Uterus (tissue), 4 donors: ENCODE results near the gene MOG. TPM values are rescaled to one million over a fixed set of nuclear protein-coding genes. Genes with fewer than 3 reads are reported as not detected.

Experiments
- DNase-seq, 2 donors: peaks; one replicate each; pipeline ENCODE4 v3.0.0-alpha.2; 2019 to 2020
- H3K27ac ChIP-seq, 2 donors: fragments of 200-600 bp; sonication (generic); 1 replicate in 1 of 2; 2 replicates in 1 of 2; pipeline ENCODE4 v1.5.1; 2016 to 2018
- H3K27me3 ChIP-seq, 2 donors: fragments of 200-600 bp; sonication (generic); one replicate each; pipeline ENCODE4 v1.5.1; 2018 to 2019; ENCODE audit warnings: control low read depth in 1 of 2
- H3K36me3 ChIP-seq, 2 donors: fragments of 200-600 bp; sonication (generic); one replicate each; pipeline ENCODE4 v1.5.1; 2019; ENCODE audit warnings: control low read depth in 1 of 2
- H3K4me1 ChIP-seq, 2 donors: fragments of 200-600 bp; sonication (generic); one replicate each; pipeline ENCODE4 v1.5.1; 2018 to 2019; ENCODE audit warnings: control low read depth in 1 of 2
- H3K4me3 ChIP-seq, 2 donors: fragments of 200-600 bp; sonication (generic); 1 replicate in 1 of 2; 2 replicates in 1 of 2; pipeline ENCODE4 v1.5.1; 2018 to 2019; ENCODE audit warnings: mild to moderate bottlenecking in 1 of 2
- H3K9me3 ChIP-seq, 2 donors: fragments of 200-600 bp; sonication (generic); one replicate each; pipeline ENCODE4 v1.5.1; 2019; ENCODE audit warnings: control low read depth in 1 of 2
- POLR2A ChIP-seq, 2 donors: fragments of 450-650 bp; IDR thresholded peaks; one replicate each; pipeline ENCODE4 v1.6.1; 2016; ENCODE audit warnings: antibody characterized with exemption in 2 of 2, mild to moderate bottlenecking in 1 of 2, moderate library complexity in 1 of 2
- intact Hi-C: fragments of 100-400 bp; cut with DNase I; formaldehyde crosslinking; loops from one replicate; pipeline ENCODE4 v1.15.1; 2023; ENCODE audit warnings: low total_unique reads
- total RNA-seq, 4 donors: library from RNA; depleted of rRNA in 3 of 4; stranded (reverse); fragments of >200 nt in 3 of 4; gene quantifications; one replicate each; pipeline versions ENCODE4 v1.1.0 to v1.2.4, GENCODE V29; 2014 to 2023
- TF ChIP-seq, protein P1 (sequence below), 4 experiments: fragments of 200-600 bp in 2 of 4; fragments of 450-650 bp in 2 of 4; sonication (generic) in 2 of 4; IDR thresholded peaks; one replicate each; pipeline ENCODE4 v1.5.1; 2016 to 2019; ENCODE audit warnings: antibody characterized with exemption in 4 of 4, mild to moderate bottlenecking in 2 of 4, moderate library complexity in 1 of 4
- donor health status: DM: yes; HTN: yes; CAD: no.

MOG gene
- total RNA-seq: not detected

DNA sequence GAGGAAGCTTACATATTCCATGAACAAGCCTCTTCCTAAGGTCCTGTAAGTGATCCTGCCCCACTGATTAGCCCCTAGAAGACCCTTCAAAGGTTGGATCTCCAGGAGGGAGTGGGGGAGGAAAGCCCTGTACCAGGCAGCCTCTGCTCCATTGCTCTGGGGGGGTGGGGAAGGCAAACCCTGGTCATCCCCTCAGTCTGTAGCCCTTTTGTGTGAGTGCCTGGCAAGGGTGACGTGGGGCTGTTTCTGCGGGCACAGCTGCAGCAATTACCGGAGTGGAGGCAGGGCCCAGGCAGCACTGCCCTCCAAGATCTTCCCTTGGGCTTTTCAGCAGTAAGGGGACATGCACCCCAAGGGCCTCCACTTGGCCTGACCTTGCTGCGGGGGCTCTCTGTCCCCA lies at the start of gene MOG:
MOG (plus strand) TSS at position 295 of the 400 bp plus-strand sequence. CDS start 118 bp downstream, outside the sequence.
- TF ChIP-seq, protein P1, sequence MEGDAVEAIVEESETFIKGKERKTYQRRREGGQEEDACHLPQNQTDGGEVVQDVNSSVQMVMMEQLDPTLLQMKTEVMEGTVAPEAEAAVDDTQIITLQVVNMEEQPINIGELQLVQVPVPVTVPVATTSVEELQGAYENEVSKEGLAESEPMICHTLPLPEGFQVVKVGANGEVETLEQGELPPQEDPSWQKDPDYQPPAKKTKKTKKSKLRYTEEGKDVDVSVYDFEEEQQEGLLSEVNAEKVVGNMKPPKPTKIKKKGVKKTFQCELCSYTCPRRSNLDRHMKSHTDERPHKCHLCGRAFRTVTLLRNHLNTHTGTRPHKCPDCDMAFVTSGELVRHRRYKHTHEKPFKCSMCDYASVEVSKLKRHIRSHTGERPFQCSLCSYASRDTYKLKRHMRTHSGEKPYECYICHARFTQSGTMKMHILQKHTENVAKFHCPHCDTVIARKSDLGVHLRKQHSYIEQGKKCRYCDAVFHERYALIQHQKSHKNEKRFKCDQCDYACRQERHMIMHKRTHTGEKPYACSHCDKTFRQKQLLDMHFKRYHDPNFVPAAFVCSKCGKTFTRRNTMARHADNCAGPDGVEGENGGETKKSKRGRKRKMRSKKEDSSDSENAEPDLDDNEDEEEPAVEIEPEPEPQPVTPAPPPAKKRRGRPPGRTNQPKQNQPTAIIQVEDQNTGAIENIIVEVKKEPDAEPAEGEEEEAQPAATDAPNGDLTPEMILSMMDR (IDR thresholded peaks at IDR 0.05): no peak
- TF ChIP-seq POLR2A (IDR thresholded peaks at IDR 0.05): no peak
- intact Hi-C loops: no loop called here
- no peak within 1 kb of the TSS for H3K27ac ChIP-seq

DNA sequence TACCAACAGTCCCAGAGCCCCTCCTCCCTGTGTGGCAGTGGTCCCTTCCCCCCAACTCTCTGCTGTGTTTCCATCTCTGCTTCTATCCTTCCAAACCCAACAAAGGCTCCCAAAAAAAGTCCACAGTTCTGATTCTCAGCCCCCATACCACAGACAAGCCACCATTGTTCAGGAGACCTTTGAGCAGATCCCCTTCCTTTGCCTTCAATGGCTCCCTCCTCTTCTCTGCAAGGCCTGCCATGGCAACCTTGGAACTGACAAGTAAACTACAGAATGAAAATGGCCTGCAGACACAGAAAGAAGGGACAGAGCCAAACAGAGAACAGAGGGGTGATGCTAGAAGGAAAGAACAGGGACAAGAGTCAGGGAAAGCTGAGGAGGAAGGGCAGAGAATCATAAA lies 48.8 kb upstream of the MOG start:
- TF ChIP-seq, protein P1 (IDR thresholded peaks at IDR 0.05): no peak
- no peak for TF ChIP-seq POLR2A (IDR thresholded peaks at IDR 0.05)
- intact Hi-C loops: no loop called here
- Histone ChIP-seq H3K27me3 (no peaks in the 10 kb centered on the region), H3K27ac (no peak overlapping the region), H3K4me1 (no peaks in the 10 kb centered on the region), H3K4me3 (no peak overlapping the region), H3K36me3 (no peaks in the 10 kb centered on the region), H3K9me3 (no peaks in the 10 kb centered on the region)
- DNase-seq: no peak

More for the DNA sequence above, at the start of gene MOG:
- H3K9me3 ChIP-seq: no peaks in the 10 kb centered on the region
- no peak for DNase-seq
- H3K4me1 ChIP-seq: no peaks in the 10 kb centered on the region
- H3K4me3 ChIP-seq: no peak within 1 kb of the TSS
- no peaks in the 10 kb centered on the region for H3K27me3 ChIP-seq
- H3K36me3 ChIP-seq: no peaks in the 10 kb centered on the region

DNA sequence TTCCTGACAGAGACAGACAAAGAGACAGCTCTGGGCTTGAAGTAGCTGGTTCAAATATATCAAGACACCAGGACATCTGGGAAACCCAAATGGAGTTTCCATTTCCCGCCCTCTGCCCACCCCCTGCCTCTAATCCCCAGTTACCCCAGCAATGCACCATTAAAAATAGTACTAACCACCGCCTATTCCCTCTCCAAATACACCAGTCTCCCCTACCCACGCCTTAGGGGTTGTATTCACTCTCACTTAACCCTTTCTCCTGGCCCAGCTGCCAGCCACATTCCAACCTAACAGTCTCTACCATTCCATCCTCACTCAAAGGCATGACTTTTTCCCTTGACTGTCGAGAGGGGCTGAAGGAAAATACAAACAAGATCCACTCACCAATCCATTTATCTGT lies 46.4 kb upstream of the MOG start:
- Histone ChIP-seq H3K27me3 (no peaks in the 10 kb centered on the region), H3K27ac (no peak overlapping the region), H3K4me1 (no peaks in the 10 kb centered on the region), H3K36me3 (no peaks in the 10 kb centered on the region), H3K9me3 (no peaks in the 10 kb centered on the region), H3K4me3 (no peak overlapping the region)
- TF ChIP-seq, protein P1 (IDR thresholded peaks at IDR 0.05): no peak
- no peak for TF ChIP-seq POLR2A (IDR thresholded peaks at IDR 0.05)
- no peak for DNase-seq
- intact Hi-C loops: no loop called here

DNA sequence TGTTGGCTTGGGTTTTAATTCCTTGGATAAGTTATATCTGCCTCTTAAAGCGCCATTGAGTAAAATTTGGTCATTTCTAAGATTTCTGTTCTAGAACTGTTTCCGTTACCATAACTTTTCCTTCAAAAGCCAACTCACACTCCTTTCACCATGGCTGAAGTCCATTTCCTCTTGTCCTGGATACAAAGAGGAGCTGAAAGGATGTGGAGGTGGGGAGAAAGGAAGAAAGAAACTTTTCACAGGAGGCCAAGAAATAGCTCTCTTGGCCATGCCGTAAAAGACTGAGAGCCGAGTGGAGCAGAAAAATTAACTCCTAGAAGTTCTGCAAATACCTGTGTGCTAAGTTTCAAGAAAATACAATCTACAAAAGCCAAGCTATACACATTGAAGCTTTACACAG lies 45.5 kb upstream of the MOG start:
- Histone ChIP-seq H3K9me3 (no peaks in the 10 kb centered on the region), H3K27me3 (no peaks in the 10 kb centered on the region), H3K4me3 (no peak overlapping the region), H3K4me1 (no peaks in the 10 kb centered on the region), H3K27ac (no peak overlapping the region), H3K36me3 (no peaks in the 10 kb centered on the region)
- no peak for TF ChIP-seq POLR2A (IDR thresholded peaks at IDR 0.05)
- TF ChIP-seq, protein P1 (IDR thresholded peaks at IDR 0.05): no peak
- intact Hi-C loops: no loop called here
- no peak for DNase-seq

DNA sequence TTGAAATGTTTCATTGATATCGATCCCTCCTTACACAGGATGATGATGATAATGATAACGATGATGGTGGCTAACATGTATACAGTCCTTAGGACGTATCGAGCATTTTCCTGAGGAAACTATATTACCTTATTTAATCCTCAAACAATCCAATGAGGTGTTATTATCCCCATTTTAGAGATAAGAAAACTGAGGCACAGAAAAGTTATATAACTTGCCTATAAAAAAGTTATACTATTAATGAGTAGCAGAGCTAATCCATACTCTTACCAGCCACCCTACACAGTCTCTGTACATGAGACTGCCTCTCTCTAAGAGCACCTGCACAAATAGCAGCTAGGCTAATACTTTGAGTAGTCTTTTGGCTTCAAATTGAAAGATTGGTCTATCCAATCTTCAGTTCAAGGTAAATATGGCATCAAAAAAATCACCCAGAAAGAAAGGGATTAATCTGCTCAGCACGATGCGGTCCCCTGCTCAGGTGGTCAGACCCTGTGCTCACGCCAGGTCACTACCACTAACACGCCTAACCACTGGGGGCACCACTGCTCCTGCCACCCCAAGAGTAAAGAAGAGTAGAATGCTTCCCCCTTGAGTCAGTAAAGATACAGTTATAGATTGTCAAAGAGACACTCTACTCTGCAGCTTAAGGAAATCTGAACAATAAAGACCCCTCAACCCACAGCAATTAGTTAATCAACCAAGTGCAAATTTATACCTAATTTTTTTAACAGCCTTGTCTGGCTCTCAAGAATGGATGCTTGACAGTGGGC lies 38.9 kb upstream of the MOG start:
- Histone ChIP-seq H3K9me3 (no peaks in the 10 kb centered on the region), H3K36me3 (no peaks in the 10 kb centered on the region), H3K4me3 (no peak overlapping the region), H3K4me1 (no peaks in the 10 kb centered on the region), H3K27ac (no peak overlapping the region), H3K27me3 (no peaks in the 10 kb centered on the region)
- no peak for DNase-seq
- intact Hi-C loops: no loop called here
- TF ChIP-seq, protein P1 (IDR thresholded peaks at IDR 0.05): peak in 1 of 4 experiments; percentile 5
- TF ChIP-seq POLR2A (IDR thresholded peaks at IDR 0.05): no peak
